ENCODE measurements around the gene OLFML2B.
A peak's percentile ranks its signal among the peaks of the same experiment; 100 is the strongest.

The OLFML2B gene

DNA sequence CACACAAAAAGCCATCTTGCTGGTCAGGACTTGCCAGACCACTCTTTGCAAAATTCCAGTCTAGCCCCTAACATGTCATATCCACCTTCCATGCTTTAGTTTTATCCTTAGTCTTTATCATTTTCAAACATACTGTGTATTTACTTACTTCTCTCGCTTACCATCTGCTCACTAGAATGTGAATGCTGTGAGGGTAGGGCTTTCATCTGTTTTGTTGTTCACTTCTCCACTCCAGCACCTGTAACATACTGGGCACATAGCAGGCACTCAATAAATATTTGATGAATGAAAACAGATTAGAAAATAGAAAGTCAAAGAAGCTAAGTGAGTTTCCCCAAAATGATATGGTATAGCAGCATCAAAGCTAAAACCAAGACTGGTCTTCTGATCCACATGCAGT, 79.9 kb downstream of the OLFML2B start:
- peak; percentile 26 for DNase-seq

GRCh38 chr1:161941726-161942436, 81.8 kb downstream of the OLFML2B start:
- no peak for DNase-seq

- no peak for DNase-seq
Observed at GRCh38 chr1:161940866-161941591, 82.6 kb downstream of the OLFML2B start.

- no peak for DNase-seq
Observed at GRCh38 chr1:161936786-161937185, 86.9 kb downstream of the OLFML2B start.

GRCh38 chr1:161935264-161935663, 88.4 kb downstream of the OLFML2B start:
- DNase-seq = no peak

DNA sequence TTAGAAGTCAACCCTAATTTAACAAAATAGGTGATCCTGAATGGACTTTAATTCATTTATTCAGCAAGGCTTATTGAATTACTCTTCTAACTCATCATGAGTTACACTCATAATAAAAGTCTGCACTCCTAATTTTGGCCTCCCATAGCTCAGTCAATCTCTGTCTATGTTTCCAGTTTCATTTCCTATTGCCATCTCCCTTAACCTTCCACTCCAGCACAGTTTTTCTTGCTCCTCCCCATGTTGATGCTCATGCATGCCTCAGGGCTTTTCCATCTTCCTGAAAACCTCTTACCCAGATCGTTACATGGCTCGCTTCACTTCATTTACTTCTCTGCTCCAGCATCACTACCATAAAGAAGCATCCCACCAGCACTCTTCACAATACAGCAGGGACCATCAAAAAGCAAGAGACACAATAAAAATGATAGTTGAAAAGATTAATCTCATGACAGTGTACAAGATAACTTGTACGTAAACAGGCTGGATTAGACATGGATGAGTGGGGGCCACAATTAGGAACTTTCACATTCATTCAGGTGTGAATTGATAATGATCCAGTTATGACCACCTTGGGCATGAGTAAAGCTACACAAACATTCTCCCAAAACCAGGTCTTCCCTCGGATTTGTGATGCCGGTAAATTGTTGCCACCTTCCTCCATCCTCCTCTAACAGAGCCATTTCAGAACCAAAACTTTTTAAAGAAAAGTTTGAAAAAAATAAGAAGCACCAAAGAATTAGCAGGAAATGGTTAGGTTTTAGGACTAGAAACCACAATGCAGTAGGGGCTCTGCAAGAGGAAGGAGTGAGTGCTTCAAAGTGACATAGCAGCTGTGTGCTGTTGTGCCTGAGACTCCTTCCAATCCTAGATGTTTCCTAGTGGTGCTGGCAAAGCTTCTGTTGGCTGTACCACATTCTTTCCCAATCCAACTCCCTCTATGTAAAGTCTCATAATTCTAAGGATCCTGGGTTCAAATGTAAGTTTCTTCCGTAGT, 89.8 kb downstream of the OLFML2B start:
- no peak for DNase-seq

Measured in NCI-H510A treated with DMSO at 0.1 percent for 48 hours (cell line).